Adrenal gland (tissue), 19 donors: ENCODE results near the gene RASEF. TPM values are rescaled to one million over a fixed set of nuclear protein-coding genes. Genes with fewer than 3 reads are reported as not detected.
A peak's percentile ranks its signal among the peaks of the same experiment; 100 is the strongest.

Experiments used
- DNase-seq, 7 donors: peaks; one replicate each; pipeline ENCODE4 v3.0.0-alpha.2; 2019 to 2020
- H3K27ac ChIP-seq, 5 donors: fragments of 200-600 bp; sonication (generic) in 4 of 5; 1 replicate in 3 of 5; 2 replicates in 2 of 5; pipeline versions ENCODE4 v1.5.1 to v1.8.0; 2016 to 2020; ENCODE audit warnings: mild to moderate bottlenecking in 1 of 5
- H3K27me3 ChIP-seq: fragments of 200-600 bp; 2 replicates; pipeline ENCODE4 v1.8.0; 2021
- H3K36me3 ChIP-seq, 2 donors: fragments of 200-600 bp; replicated peaks in 1 of 2; 1 replicate in 1 of 2; 2 replicates in 1 of 2; pipeline versions ENCODE4 v1.5.1 to v1.8.0; 2018 to 2022
- H3K4me1 ChIP-seq, 2 donors: fragments of 200-600 bp; replicated peaks in 1 of 2; 1 replicate in 1 of 2; 2 replicates in 1 of 2; pipeline versions ENCODE4 v1.5.1 to v1.8.0; 2018 to 2021
- H3K4me3 ChIP-seq, 4 donors: fragments of 200-600 bp; sonication (generic) in 3 of 4; one replicate each; pipeline ENCODE4 v1.5.1; 2016 to 2018
- H3K9me3 ChIP-seq, 3 donors: fragments of 200-600 bp; sonication (generic) in 1 of 3; replicated peaks in 1 of 3; 1 replicate in 2 of 3; 2 replicates in 1 of 3; pipeline versions ENCODE4 v1.5.1 to v1.8.0; 2016 to 2021
- POLR2A ChIP-seq, 2 donors: fragments of 450-650 bp; IDR thresholded peaks; one replicate each; pipeline ENCODE4 v1.6.1; 2017; ENCODE audit warnings: antibody characterized with exemption in 2 of 2, mild to moderate bottlenecking in 2 of 2, moderate library complexity in 1 of 2
- WGBS, 4 donors: extraction: QIAGEN DNeasy Blood & Tissue Kit in 2 of 4; methylation state at CpG; one replicate each; pipeline versions ENCODE4 v1.1.5 to v1.1.7; 2013 to 2017; 5-methylcytosine and 5-hydroxymethylcytosine counted together
- intact Hi-C, 2 donors: fragments of 100-400 bp; cut with DNase I; formaldehyde crosslinking; loops; one replicate each; pipeline versions ENCODE4 v1.14.1 to v1.15.0; 2022 to 2023
- long read RNA-seq, 10 donors: library from polyadenylated mRNA in 3 of 10; unstranded in 2 of 10; stranded (forward) in 1 of 10; transcript quantifications; one replicate each; pipeline ENCODE4 v2.0.0 and lab custom pipeline, GENCODE V29; 2021 to 2026
- polyA plus RNA-seq, 3 donors: library from polyadenylated mRNA; stranded (reverse); fragments of 200-250 nt in 2 of 3; fragments of 350-450 nt in 1 of 3; fragmentation: Illumina TruSeq in 1 of 3; extraction: RNeasy Lipid Tissue Mini Kit (QIAGEN cat#74804) in 1 of 3; gene quantifications; one replicate each; pipeline ENCODE4 v1.2.3, GENCODE V29; 2013 to 2014
- total RNA-seq, 9 donors: library from RNA; depleted of rRNA in 4 of 9; stranded (reverse); fragments of >200 nt in 4 of 9; fragments of 120-200 nt in 1 of 9; fragmentation: NEBNext Ultra II Directional in 1 of 9; extraction: Animal tissue kit (Norgen Biotek cat#: 25700) in 1 of 9; gene quantifications; one replicate each; pipeline versions ENCODE4 v1.1.0 to v1.2.4, GENCODE V29; 2013 to 2023
- TF ChIP-seq, protein P1 (sequence below), 6 experiments: fragments of 450-650 bp in 4 of 6; fragments of 200-600 bp in 2 of 6; sonication (generic) in 1 of 6; IDR thresholded peaks; 1 replicate in 5 of 6; 2 replicates in 1 of 6; pipeline versions ENCODE4 v1.5.1 to v1.8.0; 2016 to 2021; ENCODE audit warnings: antibody characterized with exemption in 6 of 6, mild to moderate bottlenecking in 2 of 6, moderate library complexity in 1 of 6
- donor health status: healthy with polysubstance abuse.
- donor health status: Bipolar disorder and iron deficiency.
- donor health status: DM: yes; HTN: yes; CAD: no.
- donor health status: DM: no; HTN: no; CAD: no.
- donor health status: DM: no; HTN: no; CAD: no.
- donor health status: DM: yes; HTN: yes; CAD: no.

The RASEF gene
- total RNA-seq (1 to 10 TPM in 1 of 9 donors, under 1 TPM in 8; 0.06 to 1.1 (median 0.25) TPM), polyA plus RNA-seq (1 to 10 TPM in 1 of 3 donors, under 1 TPM in 2; 0.30 to 1.1 (median 0.56) TPM)
- long read RNA-seq, donor 1 = 0 reads
- long read RNA-seq, donor 2 = 0 reads
- long read RNA-seq, donor 3 = 0 reads
- long read RNA-seq, donor 4 = 0 reads
- long read RNA-seq, donor 5 = 0 reads
- long read RNA-seq, donor 6, full-length matches to known transcripts = 1 of 1 reads
- long read RNA-seq, donor 6, partial matches to known transcripts = 0 of 1 reads
- long read RNA-seq, donor 6, other reads (novel, unspliced or antisense) = 0 of 1 reads
- long read RNA-seq, donor 7 = 0 reads
- long read RNA-seq, donor 8 = 0 reads
- long read RNA-seq, donor 9 = 0 reads
- long read RNA-seq, donor 10 = 0 reads

- Histone ChIP-seq H3K4me3 (peak within 1 kb of the TSS in 1 of 4 donors; percentile 7), H3K27ac (no peak within 1 kb of the TSS), H3K36me3 (no peaks in the 10 kb centered on the region), H3K9me3 (no peaks in the 10 kb centered on the region), H3K27me3 (peaks cover 32% of the 10 kb centered on the region), H3K4me1 (no peaks in the 10 kb centered on the region)
- intact Hi-C loops = no loop called here
- 1 to 5% (median 2%) methylated on average over 9 to 99 of the region's 99 CpGs for WGBS, 4 donors
- TF ChIP-seq, protein P1, sequence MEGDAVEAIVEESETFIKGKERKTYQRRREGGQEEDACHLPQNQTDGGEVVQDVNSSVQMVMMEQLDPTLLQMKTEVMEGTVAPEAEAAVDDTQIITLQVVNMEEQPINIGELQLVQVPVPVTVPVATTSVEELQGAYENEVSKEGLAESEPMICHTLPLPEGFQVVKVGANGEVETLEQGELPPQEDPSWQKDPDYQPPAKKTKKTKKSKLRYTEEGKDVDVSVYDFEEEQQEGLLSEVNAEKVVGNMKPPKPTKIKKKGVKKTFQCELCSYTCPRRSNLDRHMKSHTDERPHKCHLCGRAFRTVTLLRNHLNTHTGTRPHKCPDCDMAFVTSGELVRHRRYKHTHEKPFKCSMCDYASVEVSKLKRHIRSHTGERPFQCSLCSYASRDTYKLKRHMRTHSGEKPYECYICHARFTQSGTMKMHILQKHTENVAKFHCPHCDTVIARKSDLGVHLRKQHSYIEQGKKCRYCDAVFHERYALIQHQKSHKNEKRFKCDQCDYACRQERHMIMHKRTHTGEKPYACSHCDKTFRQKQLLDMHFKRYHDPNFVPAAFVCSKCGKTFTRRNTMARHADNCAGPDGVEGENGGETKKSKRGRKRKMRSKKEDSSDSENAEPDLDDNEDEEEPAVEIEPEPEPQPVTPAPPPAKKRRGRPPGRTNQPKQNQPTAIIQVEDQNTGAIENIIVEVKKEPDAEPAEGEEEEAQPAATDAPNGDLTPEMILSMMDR (IDR thresholded peaks at IDR 0.05) = no peak
- TF ChIP-seq POLR2A (IDR thresholded peaks at IDR 0.05) = no peak
- no peak for DNase-seq
Observed at GRCh38 chr9:83062651-83063527, at the start of gene RASEF. Gene RASEF, minus strand, starts transcription at chr9:83063142. Its CDS starts 275 bp downstream, at chr9:83062867.

- no peaks in the 10 kb centered on the region for H3K27me3 ChIP-seq
- no peak overlapping the region for H3K27ac ChIP-seq
- H3K4me3 ChIP-seq = no peak overlapping the region
- no peaks in the 10 kb centered on the region for H3K4me1 ChIP-seq
- no peaks in the 10 kb centered on the region for H3K36me3 ChIP-seq
- intact Hi-C loops = no loop called here
- no peak for TF ChIP-seq POLR2A (IDR thresholded peaks at IDR 0.05)
- TF ChIP-seq, protein P1 (IDR thresholded peaks at IDR 0.05) = no peak
- no peak for DNase-seq
- no peaks in the 10 kb centered on the region for H3K9me3 ChIP-seq
- WGBS, 4 donors = 88 to 90% (median 89%) methylated on average over 3 of the region's 3 CpGs
Observed at GRCh38 chr9:83111169-83111568, 48.2 kb upstream of the RASEF start.

- DNase-seq = no peak
- H3K27ac ChIP-seq = no peak overlapping the region
- H3K36me3 ChIP-seq = no peaks in the 10 kb centered on the region
- no peaks in the 10 kb centered on the region for H3K9me3 ChIP-seq
- TF ChIP-seq POLR2A (IDR thresholded peaks at IDR 0.05) = no peak
- TF ChIP-seq, protein P1 (IDR thresholded peaks at IDR 0.05) = no peak
- no peak overlapping the region for H3K4me3 ChIP-seq
- no peaks in the 10 kb centered on the region for H3K27me3 ChIP-seq
- H3K4me1 ChIP-seq = no peaks in the 10 kb centered on the region
- intact Hi-C loops = no loop called here
- 49 to 65% (median 64%) methylated on average over 3 of the region's 3 CpGs for WGBS, 4 donors
Observed at GRCh38 chr9:83109296-83109695, 46.4 kb upstream of the RASEF start.

- Histone ChIP-seq H3K36me3 (no peaks in the 10 kb centered on the region), H3K4me3 (no peak overlapping the region), H3K27me3 (no peaks in the 10 kb centered on the region), H3K9me3 (no peaks in the 10 kb centered on the region), H3K27ac (no peak overlapping the region), H3K4me1 (no peaks in the 10 kb centered on the region)
- intact Hi-C loops = no loop called here
- TF ChIP-seq POLR2A (IDR thresholded peaks at IDR 0.05) = no peak
- TF ChIP-seq, protein P1 (IDR thresholded peaks at IDR 0.05) = no peak
- DNase-seq = no peak
Observed at GRCh38 chr9:83108208-83108607, 45.3 kb upstream of the RASEF start.
